MM.1S (cell line): ENCODE measurements around the gene SYNE4.

Source experiments
- EZH2 ChIP-seq: fragments of 300-600 bp; sonication (generic); optimal IDR thresholded peaks from 2 replicates; pipeline ENCODE3; 2017; ENCODE audit warnings: low read depth, mild to moderate bottlenecking, antibody characterized with exemption, low read length, mixed read lengths
- EZH2phosphoT487 ChIP-seq: fragments of 300-600 bp; sonication (generic); IDR thresholded peaks from 2 replicates; pipeline ENCODE4 v1.6.1; 2018; ENCODE audit warnings: antibody characterized with exemption, low read length
- TF ChIP-seq, protein P1 (sequence below): fragments of 300-600 bp; sonication (generic); IDR thresholded peaks from 2 replicates; pipeline ENCODE4 v1.5.1; 2016; ENCODE audit warnings: antibody characterized with exemption, low read length, mixed read lengths

DNA sequence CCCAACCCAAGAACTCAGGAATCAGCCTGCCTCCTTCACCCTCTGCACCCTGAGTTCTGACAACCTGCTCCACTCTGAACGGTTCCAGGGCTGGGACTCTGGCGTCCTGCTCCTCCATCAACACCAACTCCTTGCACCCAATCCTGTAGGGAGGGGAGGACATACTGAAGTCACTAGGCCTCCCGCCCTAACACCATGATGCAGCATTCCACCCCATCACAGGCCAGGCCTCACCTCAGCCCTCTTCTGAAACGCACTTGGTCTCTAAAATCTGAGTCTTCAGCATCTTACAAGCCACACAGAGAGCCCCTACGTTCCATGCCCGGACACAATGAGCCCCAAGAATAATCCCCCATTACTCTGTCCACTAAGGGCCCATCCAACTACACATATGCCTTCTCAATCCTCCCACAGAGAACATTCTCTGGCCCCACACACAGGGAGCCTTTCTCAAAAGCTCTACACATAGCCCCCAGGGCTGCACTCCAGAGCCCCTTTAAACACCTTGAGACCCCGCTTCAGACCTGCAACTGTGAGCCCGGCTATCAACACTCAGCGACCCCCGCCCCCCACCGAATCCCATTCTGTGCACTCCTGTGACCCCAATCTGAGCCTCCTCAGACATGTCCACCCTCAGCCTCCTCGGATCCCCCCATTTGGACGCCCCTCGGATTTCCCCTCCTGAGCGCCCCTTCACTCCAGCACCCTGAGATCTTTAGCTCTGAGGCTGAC lies 4.8 kb upstream of the SYNE4 start:
- no peak for TF ChIP-seq EZH2
- TF ChIP-seq, protein P1, sequence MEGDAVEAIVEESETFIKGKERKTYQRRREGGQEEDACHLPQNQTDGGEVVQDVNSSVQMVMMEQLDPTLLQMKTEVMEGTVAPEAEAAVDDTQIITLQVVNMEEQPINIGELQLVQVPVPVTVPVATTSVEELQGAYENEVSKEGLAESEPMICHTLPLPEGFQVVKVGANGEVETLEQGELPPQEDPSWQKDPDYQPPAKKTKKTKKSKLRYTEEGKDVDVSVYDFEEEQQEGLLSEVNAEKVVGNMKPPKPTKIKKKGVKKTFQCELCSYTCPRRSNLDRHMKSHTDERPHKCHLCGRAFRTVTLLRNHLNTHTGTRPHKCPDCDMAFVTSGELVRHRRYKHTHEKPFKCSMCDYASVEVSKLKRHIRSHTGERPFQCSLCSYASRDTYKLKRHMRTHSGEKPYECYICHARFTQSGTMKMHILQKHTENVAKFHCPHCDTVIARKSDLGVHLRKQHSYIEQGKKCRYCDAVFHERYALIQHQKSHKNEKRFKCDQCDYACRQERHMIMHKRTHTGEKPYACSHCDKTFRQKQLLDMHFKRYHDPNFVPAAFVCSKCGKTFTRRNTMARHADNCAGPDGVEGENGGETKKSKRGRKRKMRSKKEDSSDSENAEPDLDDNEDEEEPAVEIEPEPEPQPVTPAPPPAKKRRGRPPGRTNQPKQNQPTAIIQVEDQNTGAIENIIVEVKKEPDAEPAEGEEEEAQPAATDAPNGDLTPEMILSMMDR: no peak
- no peak for TF ChIP-seq EZH2phosphoT487
